Liver (tissue), 3 donors: Measurements from ENCODE around the gene PRMT6.

Experiments
- RAD21 ChIP-seq, 2 donors: IDR thresholded peaks; 2 replicates each; pipeline ENCODE4 v1.6.1; 2016; ENCODE audit warnings: antibody characterized with exemption in 2 of 2, mild to moderate bottlenecking in 2 of 2
- RXRA ChIP-seq, 2 donors: IDR thresholded peaks; 2 replicates each; pipeline ENCODE4 v1.6.1; 2017 to 2018; ENCODE audit warnings: antibody characterized with exemption in 2 of 2, mild to moderate bottlenecking in 1 of 2
- SP1 ChIP-seq: IDR thresholded peaks from 2 replicates; pipeline ENCODE4 v1.6.1; 2018; ENCODE audit warnings: antibody characterized with exemption, mild to moderate bottlenecking
- YY1 ChIP-seq: IDR thresholded peaks from 2 replicates; pipeline ENCODE4 v1.6.1; 2016; ENCODE audit warnings: antibody characterized with exemption, mild to moderate bottlenecking
- TF ChIP-seq, protein P1 (sequence below): IDR thresholded peaks from 2 replicates; pipeline ENCODE4 v1.6.1; 2016; ENCODE audit warnings: antibody characterized with exemption
- TF ChIP-seq, protein P2 (sequence below): fragments of 150-350 bp; IDR thresholded peaks from 2 replicates; pipeline ENCODE4 v1.5.1; 2017; ENCODE audit warnings: improper control_type of control experiment, low read depth, low read length; ENCODE audit not compliant: missing input control
- TF ChIP-seq, protein P3 (sequence below): IDR thresholded peaks from 2 replicates; pipeline ENCODE4 v1.6.1; 2016; ENCODE audit warnings: antibody characterized with exemption
- donor health status: healthy.
- donor health status: healthy.

DNA sequence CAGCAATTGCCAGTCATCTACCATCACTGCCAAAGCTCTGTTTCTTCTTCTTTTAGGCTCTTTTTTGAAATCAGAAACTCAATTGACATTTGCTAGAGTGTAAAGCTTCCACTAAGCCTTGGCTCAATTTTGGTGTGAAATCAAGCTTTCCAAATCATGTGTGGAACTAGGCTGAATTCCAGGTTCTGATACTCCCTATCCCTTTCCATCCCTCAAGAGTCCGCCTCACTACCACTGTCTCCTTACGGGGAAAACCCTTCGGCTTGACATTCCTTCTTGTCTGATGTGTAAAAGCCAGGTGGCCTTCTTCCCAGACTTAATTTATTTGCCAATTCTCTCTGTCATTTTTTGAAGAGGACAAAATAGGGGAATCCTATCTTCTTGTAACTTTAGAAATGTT is 47.2 kb upstream of the PRMT6 start:
- TF ChIP-seq, protein P1, sequence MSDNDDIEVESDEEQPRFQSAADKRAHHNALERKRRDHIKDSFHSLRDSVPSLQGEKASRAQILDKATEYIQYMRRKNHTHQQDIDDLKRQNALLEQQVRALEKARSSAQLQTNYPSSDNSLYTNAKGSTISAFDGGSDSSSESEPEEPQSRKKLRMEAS = no peak
- TF ChIP-seq YY1 (no peak), SP1 (no peak), RXRA (IDR thresholded peaks at IDR 0.05) (no peak), RAD21 (IDR thresholded peaks at IDR 0.05) (no peak)
- TF ChIP-seq, protein P2, sequence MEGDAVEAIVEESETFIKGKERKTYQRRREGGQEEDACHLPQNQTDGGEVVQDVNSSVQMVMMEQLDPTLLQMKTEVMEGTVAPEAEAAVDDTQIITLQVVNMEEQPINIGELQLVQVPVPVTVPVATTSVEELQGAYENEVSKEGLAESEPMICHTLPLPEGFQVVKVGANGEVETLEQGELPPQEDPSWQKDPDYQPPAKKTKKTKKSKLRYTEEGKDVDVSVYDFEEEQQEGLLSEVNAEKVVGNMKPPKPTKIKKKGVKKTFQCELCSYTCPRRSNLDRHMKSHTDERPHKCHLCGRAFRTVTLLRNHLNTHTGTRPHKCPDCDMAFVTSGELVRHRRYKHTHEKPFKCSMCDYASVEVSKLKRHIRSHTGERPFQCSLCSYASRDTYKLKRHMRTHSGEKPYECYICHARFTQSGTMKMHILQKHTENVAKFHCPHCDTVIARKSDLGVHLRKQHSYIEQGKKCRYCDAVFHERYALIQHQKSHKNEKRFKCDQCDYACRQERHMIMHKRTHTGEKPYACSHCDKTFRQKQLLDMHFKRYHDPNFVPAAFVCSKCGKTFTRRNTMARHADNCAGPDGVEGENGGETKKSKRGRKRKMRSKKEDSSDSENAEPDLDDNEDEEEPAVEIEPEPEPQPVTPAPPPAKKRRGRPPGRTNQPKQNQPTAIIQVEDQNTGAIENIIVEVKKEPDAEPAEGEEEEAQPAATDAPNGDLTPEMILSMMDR = no peak
- TF ChIP-seq, protein P3, sequence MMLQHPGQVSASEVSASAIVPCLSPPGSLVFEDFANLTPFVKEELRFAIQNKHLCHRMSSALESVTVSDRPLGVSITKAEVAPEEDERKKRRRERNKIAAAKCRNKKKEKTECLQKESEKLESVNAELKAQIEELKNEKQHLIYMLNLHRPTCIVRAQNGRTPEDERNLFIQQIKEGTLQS = no peak
